ENCODE data around the gene EHBP1L1. TPM values are rescaled to one million over a fixed set of nuclear protein-coding genes. Genes with fewer than 3 reads are reported as not detected.

Gene EHBP1L1
- total and polyA plus RNA-seq, 2 of the 8 experiments (the other 6 are each of a cell fraction or from before 2014, with no cell fraction given) = 4.3 to 6.6 TPM

- H3K4me1 ChIP-seq (replicated peaks in 1 of 4; ENCODE audit: control insufficient read depth in 3 of 4, insufficient read depth in 4 of 4, low read length in 3 of 4) = peaks cover 0 to 14% (median 8%) of the 10 kb centered on the region in 4 experiments; a peak in 5 of 7 replicates
- no peak overlapping the region for H3K14ac ChIP-seq (ENCODE audit: insufficient read length)
- H2BK20ac ChIP-seq (ENCODE audit: low read length) = no peak overlapping the region
- H3K9ac ChIP-seq (replicated peaks in 1 of 4; ENCODE audit: extremely low read depth in 1 of 4, low read depth in 3 of 4, low read length in 3 of 4) = no peak overlapping the region
- DNase-seq (ENCODE audit: low read depth in 1 of 2, low spot score in 2 of 2) = no peak
- H2BK15ac ChIP-seq (ENCODE audit: low read length) = no peak overlapping the region
- no peak overlapping the region for H4K91ac ChIP-seq (replicated peaks; ENCODE audit: insufficient read length, low read length)
- no peak overlapping the region for H3K23ac ChIP-seq (ENCODE audit: insufficient read length)
- H3K79me1 ChIP-seq (ENCODE audit: low read depth, low read length) = no peaks in the 10 kb centered on the region; the same call in 1 of the 2 replicates
- H3K4me2 ChIP-seq (ENCODE audit: insufficient read depth in 1 of 2, low read depth in 2 of 2, low read length in 2 of 2) = no peak overlapping the region; a peak in 1 of 4 replicates
- H3K9me3 ChIP-seq (ENCODE audit: insufficient read depth in 2 of 2, low read depth in 1 of 2, low read length in 1 of 2) = no peaks in the 10 kb centered on the region
- H2AFZ ChIP-seq (ENCODE audit: low read length) = no peak overlapping the region
- no peak overlapping the region for H3K27ac ChIP-seq (ENCODE audit: low read depth, low read length)
- no peak overlapping the region for H3K18ac ChIP-seq (ENCODE audit: extremely low read depth, low read length)
- H2BK12ac ChIP-seq (ENCODE audit: low read depth, low read length) = no peak overlapping the region
- H4K20me1 ChIP-seq (replicated peaks in 1 of 2; ENCODE audit: control insufficient read depth in 1 of 2, insufficient read depth in 2 of 2, low read length in 2 of 2) = peaks cover 0 to 15% of the 10 kb centered on the region in 2 experiments
- no peak overlapping the region for H3K4ac ChIP-seq (replicated peaks; ENCODE audit: insufficient read length, low read depth, low read length)
- no peak for FAIRE-seq
- POLR2A ChIA-PET (ENCODE audit: partially characterized antibody) = interaction anchor here (0.8 to 7.7 kb wide), 6 partner anchors 9 to 170 kb away, joined by 3 to 87 read pairs (median 3); partner anchors contain the start of gene MALAT1
- no peak overlapping the region for H2BK120ac ChIP-seq (replicated peaks; ENCODE audit: low read depth, low read length)
- H2AK5ac ChIP-seq (ENCODE audit: low read depth, low read length) = no peak overlapping the region
- H3K79me2 ChIP-seq (ENCODE audit: control insufficient read depth in 1 of 2, insufficient read depth in 2 of 2, low read length in 2 of 2) = peaks cover 0 to 3% of the 10 kb centered on the region in 2 experiments; a peak in 1 of 4 replicates
- H2BK5ac ChIP-seq (ENCODE audit: low read depth, low read length) = no peak overlapping the region
- WGBS, 2 experiments (ENCODE audit: extremely low coverage in 1 of 2, insufficient coverage in 1 of 2, insufficient read length in 1 of 2, insufficient replicate concordance in 2 of 2, low coverage in 1 of 2, low lambda C conversion rate in 2 of 2, missing lambda C conversion rate in 1 of 2) = 92% methylated on average over 8 of the region's 8 CpGs; no CpG with 5 or more reads in 1 of the 2 experiments
- peaks cover 0 to 4% (median 0%) of the 10 kb centered on the region in 4 experiments; a peak in 2 of 7 replicates for H3K27me3 ChIP-seq (replicated peaks in 1 of 4; ENCODE audit: control insufficient read depth in 3 of 4, extremely low read depth in 1 of 4, insufficient read depth in 3 of 4, low read length in 3 of 4)
- no peak overlapping the region for H3K56ac ChIP-seq (replicated peaks; ENCODE audit: insufficient read length, low read depth, low read length)
- TF ChIP-seq NRF1 (IDR thresholded peaks at IDR 0.05; ENCODE audit: low read depth, low read length) (no peak), TAF7 (optimal IDR thresholded peaks at IDR 0.05; ENCODE audit: borderline replicate concordance, low read depth, low read length) (no peak), SRF (IDR thresholded peaks at IDR 0.05; ENCODE audit: low read depth, low read length) (no peak), NANOG (IDR thresholded peaks at IDR 0.05; ENCODE audit: insufficient read depth, low read depth, low read length, poor library complexity, severe bottlenecking) (no peak), CHD1 (IDR thresholded peaks at IDR 0.05; ENCODE audit: low read depth, low read length) (no peak), TAF1 (IDR thresholded peaks at IDR 0.05; ENCODE audit: low read depth, low read length) (no peak), RFX5 (IDR thresholded peaks at IDR 0.05; ENCODE audit: borderline replicate concordance, low read depth, low read length) (no peak), ZNF274 (IDR thresholded peaks at IDR 0.05; ENCODE audit: borderline replicate concordance, extremely low read depth, low read length) (no peak), CEBPB (IDR thresholded peaks at IDR 0.05; ENCODE audit: low read depth, low read length) (no peak), SP1 (IDR thresholded peaks at IDR 0.05; ENCODE audit: low read depth, low read length) (no peak), GABPA (IDR thresholded peaks at IDR 0.05; ENCODE audit: borderline replicate concordance, insufficient read depth, low read length) (no peak), RNF2 (IDR thresholded peaks at IDR 0.05; ENCODE audit: borderline replicate concordance, low read depth, low read length, missing control alignments, poor library complexity, severe bottlenecking) (no peak), POU5F1 (IDR thresholded peaks at IDR 0.05; ENCODE audit: low read depth, low read length) (no peak)
- H4K8ac ChIP-seq (ENCODE audit: extremely low read depth, insufficient read depth, low read length) = no peak overlapping the region
- H3K36me3 ChIP-seq (ENCODE audit: control insufficient read depth in 2 of 4, insufficient read depth in 4 of 4, low read length in 3 of 4) = peaks cover 0 to 17% (median 10%) of the 10 kb centered on the region in 4 experiments; a peak in 7 of 8 replicates
- H3K23me2 ChIP-seq (ENCODE audit: low read depth, low read length) = peaks cover 13% of the 10 kb centered on the region
- H3K4me3 ChIP-seq (ENCODE audit: extremely low read depth in 1 of 4, insufficient read depth in 2 of 4, low read depth in 3 of 4, low read length in 4 of 4) = no peak overlapping the region
- H4K5ac ChIP-seq (ENCODE audit: insufficient read length, low read depth, low read length) = no peak overlapping the region
- CTCF ChIA-PET (ENCODE audit: partially characterized antibody) = interaction anchor here (1.0 to 2.9 kb wide), 5 partner anchors 9 to 170 kb away, joined by 4 to 12 read pairs (median 5); no protein-coding TSS in a partner anchor
Measured at GRCh38 chr11:65526744-65527143, 49.1 kb upstream of the EHBP1L1 start.
